GM21825 (cell line): ENCODE data around the gene MKKS.

Experiments used
- ATAC-seq: cut with Tn5 transposase; IDR thresholded peaks from one replicate; pipeline ENCODE4 v1.9.1; 2021; ENCODE audit warnings: mild to moderate bottlenecking, moderate library complexity; ENCODE audit not compliant: unreplicated experiment

The MKKS gene

GRCh38 chr20:10370091-10370887 is 63.7 kb downstream of the MKKS start:
- ATAC-seq: no peak

DNA sequence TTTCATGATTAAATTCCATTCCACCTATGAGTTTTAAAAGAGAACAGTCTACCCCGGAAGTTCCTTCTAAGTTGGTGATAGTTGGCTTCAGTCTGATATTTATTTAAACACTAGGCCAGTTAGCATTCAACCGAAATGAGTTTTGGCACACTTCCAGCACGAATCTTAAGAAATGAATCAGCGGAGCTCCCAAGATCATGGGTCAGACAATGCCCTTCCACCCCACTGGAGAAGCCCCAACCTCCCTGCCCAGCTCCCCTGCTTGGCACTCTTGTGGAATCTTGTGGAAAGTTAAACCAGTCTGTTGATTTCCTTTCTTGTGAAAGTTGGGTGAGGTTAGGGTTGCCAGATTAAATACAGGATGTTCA is 64.3 kb downstream of the MKKS start:
- ATAC-seq: no peak

GRCh38 chr20:10368702-10369041 is 65.3 kb downstream of the MKKS start:
- ATAC-seq: no peak

- ATAC-seq: no peak
These were observed 65.9 kb downstream of the MKKS start for GRCh38 chr20:10367943-10368701.

- no peak for ATAC-seq
These were observed 66.4 kb downstream of the MKKS start for GRCh38 chr20:10367693-10367942.

DNA sequence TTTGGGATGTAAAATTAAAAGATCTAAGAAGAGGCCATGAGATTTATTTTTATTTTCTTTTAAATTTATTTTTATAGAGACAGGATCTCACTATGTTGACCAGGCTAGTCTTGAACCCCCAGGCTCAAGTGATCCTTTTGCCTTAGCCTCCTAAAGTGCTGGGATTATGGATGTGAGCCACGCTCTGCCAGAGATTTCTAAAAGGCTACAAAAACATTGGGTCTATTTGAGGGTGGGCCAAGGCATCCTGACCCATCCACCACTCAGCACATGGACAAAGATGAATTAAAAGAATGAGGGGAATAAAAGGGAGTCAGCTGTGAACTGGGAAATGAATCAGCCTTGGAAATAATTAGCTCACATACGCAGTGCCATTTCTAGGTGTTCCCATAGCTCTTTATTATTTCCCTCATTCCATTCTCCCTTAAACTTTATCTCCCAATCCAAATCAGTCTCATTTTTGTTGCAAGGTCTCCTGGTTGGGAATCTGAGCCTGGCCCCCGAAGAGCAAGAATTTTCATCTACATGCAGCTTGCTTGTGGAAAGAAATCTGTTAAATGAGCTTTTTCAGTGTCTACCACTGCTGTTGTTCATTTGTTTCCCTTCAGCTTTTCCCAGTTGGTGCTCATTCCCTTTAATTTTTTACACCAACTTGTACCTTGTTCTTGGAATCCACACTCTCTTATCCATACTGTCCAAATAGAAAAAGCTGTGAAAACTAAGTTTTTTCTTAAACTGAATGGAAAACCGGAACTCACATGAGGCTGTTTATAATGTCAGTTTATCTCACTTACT is 66.9 kb downstream of the MKKS start:
- no peak for ATAC-seq

- ATAC-seq: peak; percentile 45
These were observed 71.3 kb downstream of the MKKS start for GRCh38 chr20:10362674-10363073.

GRCh38 chr20:10360878-10361277 is 73.1 kb downstream of the MKKS start:
- ATAC-seq: no peak

GRCh38 chr20:10359621-10360040 is 74.4 kb downstream of the MKKS start:
- no peak for ATAC-seq

GRCh38 chr20:10357974-10358373 is 76.0 kb downstream of the MKKS start:
- ATAC-seq: no peak

DNA sequence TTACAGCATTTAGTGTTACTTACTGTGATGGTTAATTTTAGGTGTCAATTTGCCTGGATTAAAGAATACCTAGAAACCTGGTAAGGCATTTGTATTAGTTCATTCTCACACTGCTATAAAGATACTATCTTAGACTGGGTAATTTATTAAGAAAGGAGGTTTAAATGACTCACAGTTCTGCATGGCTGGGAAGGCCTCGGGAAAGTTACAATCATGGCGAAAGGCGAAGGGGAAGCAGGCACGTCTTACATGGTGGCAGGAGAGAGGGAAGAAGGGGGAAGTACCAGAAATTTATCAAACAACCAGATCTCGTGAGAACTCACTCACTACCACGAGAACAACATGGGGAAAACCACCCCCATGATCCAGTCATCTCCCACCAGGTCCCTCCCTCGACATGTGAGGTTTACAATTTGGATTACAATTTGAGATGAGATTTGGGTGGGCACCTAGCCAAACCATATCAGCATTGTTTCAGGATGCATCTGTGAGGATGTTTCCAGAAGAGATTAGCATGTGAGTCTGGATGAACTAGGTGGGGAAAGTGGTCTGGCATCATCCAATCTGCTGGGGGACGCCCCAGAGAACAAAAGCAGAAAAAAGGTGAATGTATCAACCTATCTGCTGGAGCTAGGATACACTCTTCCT is 76.8 kb downstream of the MKKS start:
- no peak for ATAC-seq

GRCh38 chr20:10356628-10357027 is 77.4 kb downstream of the MKKS start:
- no peak for ATAC-seq

DNA sequence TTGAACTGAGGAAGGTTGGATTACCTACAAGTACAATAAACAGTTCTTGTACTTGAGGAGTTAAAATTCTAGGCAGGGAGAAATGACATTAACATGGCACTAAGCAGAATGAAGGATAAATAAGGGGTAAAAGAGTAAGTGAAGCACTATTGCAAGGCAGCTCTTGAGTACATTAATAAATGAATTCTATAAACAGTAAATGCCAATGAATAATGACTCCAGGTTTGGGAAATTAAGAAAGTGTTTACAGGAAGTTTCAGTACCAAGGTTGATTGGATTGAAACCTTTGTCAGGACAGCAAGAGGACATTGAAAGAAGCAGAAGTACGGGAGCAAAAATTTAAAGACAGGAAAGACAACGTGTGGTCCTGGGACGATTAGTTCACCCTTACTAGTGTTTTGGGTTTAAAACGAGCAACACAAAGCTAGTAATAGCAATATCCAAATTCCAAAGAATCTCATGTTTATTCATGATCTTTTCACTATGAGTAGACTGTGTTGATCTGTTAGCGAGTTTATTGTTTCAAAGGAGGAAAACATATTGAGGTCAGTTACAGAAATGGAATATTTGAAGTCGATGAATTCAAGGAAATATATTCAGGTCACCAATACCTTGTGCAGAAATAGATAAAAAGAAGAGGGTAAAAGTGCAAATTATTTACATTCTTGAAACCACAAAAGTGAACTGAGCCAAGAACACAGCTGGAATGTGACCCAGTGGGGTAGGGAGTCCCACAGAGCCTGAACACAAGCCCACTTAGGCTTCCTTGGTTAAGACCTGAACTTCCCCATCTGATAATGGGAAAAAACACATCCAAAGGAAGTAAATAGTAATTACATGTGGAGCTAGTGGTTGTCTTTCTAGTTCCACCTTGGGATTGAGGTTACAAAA is 80.8 kb downstream of the MKKS start:
- ATAC-seq: no peak
